ENCODE measurements around the gene KRT75. TPM values are rescaled to one million over a fixed set of nuclear protein-coding genes. Genes with fewer than 3 reads are reported as not detected.

KRT75 gene
- total and polyA plus RNA-seq, 3 donors from 2014 or later: 0.19 TPM; not detected in 2

- TF ChIP-seq POLR2A (IDR thresholded peaks at IDR 0.05) (no peak), CTCF (IDR thresholded peaks at IDR 0.05) (no peak)
- Histone ChIP-seq H3K9me3 (no peaks in the 10 kb centered on the region), H3K36me3 (ENCODE audit: low read depth, missing control alignments) (no peaks in the 10 kb centered on the region), H3K27ac (no peak overlapping the region), H3K4me3 (no peak overlapping the region), H3K27me3 (no peaks in the 10 kb centered on the region), H3K4me1 (peaks cover 6% of the 10 kb centered on the region)
- 87 to 100% methylated on average over 2 to 5 of the region's 5 CpGs for WGBS, 2 donors
- intact Hi-C loops (cut with DNase I; ENCODE audit: low total_unique reads): no loop called here
- DNase-seq: no peak
These were observed 26.3 kb downstream of the KRT75 start for GRCh38 chr12:52407918-52408317.

- TF ChIP-seq CTCF (IDR thresholded peaks at IDR 0.05): no peak
- no peak for TF ChIP-seq POLR2A (IDR thresholded peaks at IDR 0.05)
- Histone ChIP-seq H3K4me3 (no peak within 1 kb of the TSS), H3K36me3 (ENCODE audit: low read depth, missing control alignments) (no peaks in the 10 kb centered on the region), H3K9me3 (no peaks in the 10 kb centered on the region), H3K27ac (no peak within 1 kb of the TSS), H3K4me1 (peaks cover 2% of the 10 kb centered on the region), H3K27me3 (no peaks in the 10 kb centered on the region)
- WGBS, 2 donors: 92 to 98% methylated on average over 12 to 14 of the region's 14 CpGs
- DNase-seq: no peak
- intact Hi-C loops (cut with DNase I; ENCODE audit: low total_unique reads): no loop called here
These were observed 28.2 kb downstream of the KRT75 start, which contains the start of gene KRT82 for GRCh38 chr12:52405922-52406385. Gene KRT82, minus strand, starts transcription at chr12:52406335. Its CDS starts 58 bp downstream, at chr12:52406277.

- H3K4me3 ChIP-seq: no peak overlapping the region
- intact Hi-C loops (cut with DNase I; ENCODE audit: low total_unique reads): no loop called here
- no peaks in the 10 kb centered on the region for H3K9me3 ChIP-seq
- 88 to 93% methylated on average over 2 to 3 of the region's 3 CpGs for WGBS, 2 donors
- no peaks in the 10 kb centered on the region for H3K4me1 ChIP-seq
- no peak for DNase-seq
- TF ChIP-seq POLR2A (IDR thresholded peaks at IDR 0.05) (no peak), CTCF (IDR thresholded peaks at IDR 0.05) (no peak)
- no peaks in the 10 kb centered on the region for H3K36me3 ChIP-seq (ENCODE audit: low read depth, missing control alignments)
- H3K27ac ChIP-seq: no peak overlapping the region
- H3K27me3 ChIP-seq: no peaks in the 10 kb centered on the region
These were observed 29.2 kb downstream of the KRT75 start for GRCh38 chr12:52404951-52405350.

GRCh38 chr12:52403561-52403960 is 30.6 kb downstream of the KRT75 start:
- TF ChIP-seq POLR2A (IDR thresholded peaks at IDR 0.05) (no peak), CTCF (IDR thresholded peaks at IDR 0.05) (no peak)
- no peaks in the 10 kb centered on the region for H3K36me3 ChIP-seq (ENCODE audit: low read depth, missing control alignments)
- no peaks in the 10 kb centered on the region for H3K9me3 ChIP-seq
- no peak for DNase-seq
- intact Hi-C loops (cut with DNase I; ENCODE audit: low total_unique reads): no loop called here
- no peaks in the 10 kb centered on the region for H3K4me1 ChIP-seq
- H3K27ac ChIP-seq: no peak overlapping the region
- H3K27me3 ChIP-seq: no peaks in the 10 kb centered on the region
- WGBS, 2 donors: 95 to 96% methylated on average over 9 of the region's 9 CpGs
- no peak overlapping the region for H3K4me3 ChIP-seq

- intact Hi-C loops (cut with DNase I; ENCODE audit: low total_unique reads): no loop called here
- no peak for DNase-seq
- no peak overlapping the region for H3K4me3 ChIP-seq
- H3K27ac ChIP-seq: no peak overlapping the region
- no peak for TF ChIP-seq POLR2A (IDR thresholded peaks at IDR 0.05)
- TF ChIP-seq CTCF (IDR thresholded peaks at IDR 0.05): no peak
- H3K9me3 ChIP-seq: no peaks in the 10 kb centered on the region
- no peaks in the 10 kb centered on the region for H3K36me3 ChIP-seq (ENCODE audit: low read depth, missing control alignments)
- no peaks in the 10 kb centered on the region for H3K4me1 ChIP-seq
- 85 to 86% methylated on average over 3 of the region's 3 CpGs for WGBS, 2 donors
- H3K27me3 ChIP-seq: no peaks in the 10 kb centered on the region
These were observed 31.2 kb downstream of the KRT75 start for GRCh38 chr12:52402873-52403540.

All from testis (tissue), 3 donors.